Measurements from ENCODE around the gene MRM3. TPM values are rescaled to one million over a fixed set of nuclear protein-coding genes. Genes with fewer than 3 reads are reported as not detected.
"Not testable (repeated sequence)": the region's sequence is repeated elsewhere in the genome, so short reads cannot be mapped to it uniquely, and the experiment has no call there.

The MRM3 gene
- total RNA-seq, 2 experiments from 2014 or later: 43.2 to 47.2 TPM

GRCh38 chr17:778096-778495 is 4.1 kb upstream of the MRM3 start:
- H3K27ac Mint-ChIP-seq: no peak overlapping the region
- peaks cover 36% of the 10 kb centered on the region for H3K4me1 Mint-ChIP-seq
- H3K4me3 Mint-ChIP-seq: no peak overlapping the region
- DNase-seq: no peak
- H3K9me3 Mint-ChIP-seq: no peaks in the 10 kb centered on the region
- peaks cover 37% of the 10 kb centered on the region for H3K36me3 Mint-ChIP-seq
- H3K27me3 Mint-ChIP-seq: no peaks in the 10 kb centered on the region

- Mint-ChIP-seq H3K4me3 (peak overlapping the region; percentile 96), H3K27ac (peak overlapping the region; percentile 17), H3K4me1 (peaks cover 34% of the 10 kb centered on the region), H3K36me3 (peaks cover 20% of the 10 kb centered on the region), H3K9me3 (no peaks in the 10 kb centered on the region), H3K27me3 (no peaks in the 10 kb centered on the region)
- DNase-seq: no peak
Measured at GRCh38 chr17:784143-784542, 2.0 kb downstream of the MRM3 start.

- H3K4me3 Mint-ChIP-seq, H3K9me3 Mint-ChIP-seq, H3K27ac Mint-ChIP-seq, DNase-seq, H3K27me3 Mint-ChIP-seq: not testable (repeated sequence)
- peaks cover 20% of the 10 kb centered on the region for H3K36me3 Mint-ChIP-seq
- H3K4me1 Mint-ChIP-seq: peaks cover 30% of the 10 kb centered on the region
Measured at GRCh38 chr17:785901-786300, 3.7 kb downstream of the MRM3 start.

GRCh38 chr17:787641-788221 is 5.6 kb downstream of the MRM3 start:
- H3K27me3 Mint-ChIP-seq: no peaks in the 10 kb centered on the region
- no peak overlapping the region for H3K27ac Mint-ChIP-seq
- peaks cover 27% of the 10 kb centered on the region for H3K4me1 Mint-ChIP-seq
- H3K4me3 Mint-ChIP-seq: no peak overlapping the region
- H3K36me3 Mint-ChIP-seq: peaks cover 27% of the 10 kb centered on the region
- DNase-seq: no peak
- no peaks in the 10 kb centered on the region for H3K9me3 Mint-ChIP-seq

- Mint-ChIP-seq H3K4me1 (peaks cover 21% of the 10 kb centered on the region), H3K4me3 (no peak overlapping the region), H3K27me3 (no peaks in the 10 kb centered on the region), H3K9me3 (no peaks in the 10 kb centered on the region), H3K36me3 (peaks cover 22% of the 10 kb centered on the region), H3K27ac (no peak overlapping the region)
- no peak for DNase-seq
Measured at GRCh38 chr17:788551-788950, 6.4 kb downstream of the MRM3 start.

- Mint-ChIP-seq H3K9me3 (no peaks in the 10 kb centered on the region), H3K4me1 (peaks cover 14% of the 10 kb centered on the region), H3K27me3 (no peaks in the 10 kb centered on the region), H3K36me3 (peaks cover 17% of the 10 kb centered on the region), H3K4me3 (no peak overlapping the region), H3K27ac (no peak overlapping the region)
- no peak for DNase-seq
Measured at GRCh38 chr17:789160-789840, 7.1 kb downstream of the MRM3 start.

- not testable (repeated sequence) for H3K4me3 Mint-ChIP-seq, H3K9me3 Mint-ChIP-seq, H3K27ac Mint-ChIP-seq, H3K27me3 Mint-ChIP-seq, DNase-seq
- peaks cover 12% of the 10 kb centered on the region for H3K4me1 Mint-ChIP-seq
- H3K36me3 Mint-ChIP-seq: peaks cover 19% of the 10 kb centered on the region
Measured at GRCh38 chr17:789931-790873, 8.0 kb downstream of the MRM3 start.

GRCh38 chr17:790874-791247 is 8.7 kb downstream of the MRM3 start:
- not testable (repeated sequence) for DNase-seq, H3K4me1 Mint-ChIP-seq, H3K9me3 Mint-ChIP-seq, H3K4me3 Mint-ChIP-seq, H3K27me3 Mint-ChIP-seq, H3K27ac Mint-ChIP-seq
- H3K36me3 Mint-ChIP-seq: peaks cover 19% of the 10 kb centered on the region

- H3K27me3 Mint-ChIP-seq: no peaks in the 10 kb centered on the region
- no peaks in the 10 kb centered on the region for H3K9me3 Mint-ChIP-seq
- H3K36me3 Mint-ChIP-seq: peaks cover 22% of the 10 kb centered on the region
- DNase-seq: no peak
- H3K4me1 Mint-ChIP-seq: peaks cover 7% of the 10 kb centered on the region
- H3K27ac Mint-ChIP-seq: no peak overlapping the region
- no peak overlapping the region for H3K4me3 Mint-ChIP-seq
Measured at GRCh38 chr17:791829-792228, 9.7 kb downstream of the MRM3 start.

GRCh38 chr17:792277-792676 is 10.1 kb downstream of the MRM3 start:
- H3K4me1 Mint-ChIP-seq: peaks cover 7% of the 10 kb centered on the region
- H3K9me3 Mint-ChIP-seq: no peaks in the 10 kb centered on the region
- no peak for DNase-seq
- H3K4me3 Mint-ChIP-seq: no peak overlapping the region
- no peaks in the 10 kb centered on the region for H3K27me3 Mint-ChIP-seq
- peaks cover 21% of the 10 kb centered on the region for H3K36me3 Mint-ChIP-seq
- no peak overlapping the region for H3K27ac Mint-ChIP-seq

GRCh38 chr17:794876-795275 is 12.7 kb downstream of the MRM3 start:
- Mint-ChIP-seq H3K27me3 (no peaks in the 10 kb centered on the region), H3K9me3 (no peaks in the 10 kb centered on the region), H3K36me3 (peaks cover 21% of the 10 kb centered on the region), H3K4me3 (no peak overlapping the region), H3K4me1 (peaks cover 7% of the 10 kb centered on the region), H3K27ac (peak overlapping the region; percentile 12)
- peak; percentile 40 for DNase-seq

GRCh38 chr17:795276-795675 is 13.1 kb downstream of the MRM3 start:
- Mint-ChIP-seq H3K27ac (no peak overlapping the region), H3K4me1 (peaks cover 7% of the 10 kb centered on the region), H3K4me3 (no peak overlapping the region)

GRCh38 chr17:795721-796120 is 13.6 kb downstream of the MRM3 start:
- DNase-seq: no peak
- Mint-ChIP-seq H3K4me1 (peaks cover 7% of the 10 kb centered on the region), H3K27ac (no peak overlapping the region), H3K9me3 (no peaks in the 10 kb centered on the region), H3K4me3 (no peak overlapping the region), H3K27me3 (no peaks in the 10 kb centered on the region), H3K36me3 (peaks cover 19% of the 10 kb centered on the region)

More at GRCh38 chr17:795276-795675, 13.1 kb downstream of the MRM3 start:
- Mint-ChIP-seq H3K9me3 (no peaks in the 10 kb centered on the region), H3K36me3 (peaks cover 19% of the 10 kb centered on the region), H3K27me3 (no peaks in the 10 kb centered on the region)
- DNase-seq: no peak

GRCh38 chr17:796609-797008 is 14.5 kb downstream of the MRM3 start:
- no peak overlapping the region for H3K4me3 Mint-ChIP-seq
- no peak for DNase-seq
- H3K27ac Mint-ChIP-seq: no peak overlapping the region
- H3K36me3 Mint-ChIP-seq: peaks cover 13% of the 10 kb centered on the region
- H3K27me3 Mint-ChIP-seq: no peaks in the 10 kb centered on the region
- no peaks in the 10 kb centered on the region for H3K9me3 Mint-ChIP-seq
- peaks cover 6% of the 10 kb centered on the region for H3K4me1 Mint-ChIP-seq

- H3K9me3 Mint-ChIP-seq: no peaks in the 10 kb centered on the region
- H3K4me1 Mint-ChIP-seq: peaks cover 6% of the 10 kb centered on the region
- no peak for DNase-seq
- no peak overlapping the region for H3K4me3 Mint-ChIP-seq
- H3K27ac Mint-ChIP-seq: no peak overlapping the region
- H3K36me3 Mint-ChIP-seq: peaks cover 12% of the 10 kb centered on the region
- H3K27me3 Mint-ChIP-seq: no peaks in the 10 kb centered on the region
Measured at GRCh38 chr17:797236-797840, 15.2 kb downstream of the MRM3 start.
